Lower leg skin (tissue), 4 donors: ENCODE data around the gene NDE1. TPM values are rescaled to one million over a fixed set of nuclear protein-coding genes. Genes with fewer than 3 reads are reported as not detected.
"Not testable (repeated sequence)": the region's sequence is repeated elsewhere in the genome, so short reads cannot be mapped to it uniquely, and the experiment has no call there.

ENCODE experiments used
- DNase-seq, 2 donors: peaks; one replicate each; pipeline ENCODE4 v3.0.0-alpha.2; 2019; ENCODE audit warnings: low spot score in 2 of 2
- H3K4me3 ChIP-seq: fragments of 200-600 bp; sonication (generic); 2 replicates; pipeline ENCODE4 v1.5.1; 2017; ENCODE audit warnings: mild to moderate bottlenecking, low read depth; ENCODE audit not compliant: poor library complexity, severe bottlenecking
- POLR2A ChIP-seq, 2 donors: fragments of 450-650 bp; IDR thresholded peaks; one replicate each; pipeline ENCODE4 v1.6.1; 2016 to 2017; ENCODE audit warnings: antibody characterized with exemption in 2 of 2, mild to moderate bottlenecking in 1 of 2, moderate library complexity in 1 of 2
- WGBS, 2 donors: methylation state at CpG; one replicate each; pipeline ENCODE4 v1.1.5; 2018; 5-methylcytosine and 5-hydroxymethylcytosine counted together
- intact Hi-C: fragments of 100-400 bp; cut with DNase I; formaldehyde crosslinking; loops from one replicate; pipeline ENCODE4 v1.15.0; 2023; ENCODE audit warnings: low total_unique reads
- total RNA-seq, 4 donors: library from RNA; depleted of rRNA; stranded (reverse); fragments of >200 nt; gene quantifications; one replicate each; pipeline ENCODE4 v1.1.0, GENCODE V29; 2016
- TF ChIP-seq, protein P1 (sequence below), 3 donors: fragments of 450-650 bp; IDR thresholded peaks; one replicate each; pipeline ENCODE4 v1.5.1; 2016; ENCODE audit warnings: antibody characterized with exemption in 3 of 3, mild to moderate bottlenecking in 3 of 3, moderate library complexity in 2 of 3

The NDE1 gene
- total RNA-seq, 4 donors from 2014 or later, result 69.8 to 184 (median 85.1) TPM

DNA sequence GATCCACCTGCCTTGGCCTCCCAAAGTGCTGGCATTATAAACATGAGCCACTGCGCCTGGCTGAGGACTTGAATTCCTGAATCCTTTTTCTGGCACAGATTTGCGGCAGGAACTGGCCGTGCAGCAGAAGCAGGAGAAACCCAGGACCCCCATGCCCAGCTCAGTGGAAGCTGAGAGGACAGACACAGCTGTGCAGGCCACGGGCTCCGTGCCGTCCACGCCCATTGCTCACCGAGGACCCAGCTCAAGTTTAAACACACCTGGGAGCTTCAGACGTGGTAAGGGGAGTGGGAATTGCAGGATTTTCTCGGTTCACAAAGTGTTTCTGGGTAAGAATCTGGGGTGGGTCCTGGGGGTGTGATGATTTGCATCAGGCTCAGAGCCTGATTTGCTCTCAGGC, 41.0 kb downstream of the NDE1 start:
- WGBS, 2 donors, result 88 to 96% methylated on average over 8 to 10 of the region's 10 CpGs
- intact Hi-C loops, result no loop called here

DNA sequence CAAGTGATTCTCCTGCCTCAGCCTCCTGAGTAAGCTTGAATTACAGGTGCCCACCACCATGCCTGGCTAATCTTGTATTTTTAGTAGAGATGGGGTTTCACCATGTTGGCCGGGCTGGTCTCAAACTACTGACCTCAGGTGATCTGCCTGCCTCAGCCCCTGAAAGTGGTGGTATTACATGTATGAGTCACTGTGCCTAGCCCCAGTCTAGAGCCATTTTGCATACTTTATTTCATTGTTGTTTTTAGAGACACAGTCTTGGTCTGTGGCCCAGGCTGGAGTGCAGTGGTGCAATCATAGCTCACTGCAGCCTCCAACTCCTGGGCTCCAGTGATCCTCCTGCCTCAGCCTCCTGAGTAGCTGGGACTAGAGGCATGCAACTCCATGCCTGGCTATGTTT, 42.5 kb downstream of the NDE1 start:
- intact Hi-C loops, DNase-seq, H3K4me3 ChIP-seq: not testable (repeated sequence)
- 100% methylated on average over 1 of the region's 1 CpG for WGBS, 2 donors

More for the DNA sequence above, 41.0 kb downstream of the NDE1 start:
- TF ChIP-seq, protein P1, sequence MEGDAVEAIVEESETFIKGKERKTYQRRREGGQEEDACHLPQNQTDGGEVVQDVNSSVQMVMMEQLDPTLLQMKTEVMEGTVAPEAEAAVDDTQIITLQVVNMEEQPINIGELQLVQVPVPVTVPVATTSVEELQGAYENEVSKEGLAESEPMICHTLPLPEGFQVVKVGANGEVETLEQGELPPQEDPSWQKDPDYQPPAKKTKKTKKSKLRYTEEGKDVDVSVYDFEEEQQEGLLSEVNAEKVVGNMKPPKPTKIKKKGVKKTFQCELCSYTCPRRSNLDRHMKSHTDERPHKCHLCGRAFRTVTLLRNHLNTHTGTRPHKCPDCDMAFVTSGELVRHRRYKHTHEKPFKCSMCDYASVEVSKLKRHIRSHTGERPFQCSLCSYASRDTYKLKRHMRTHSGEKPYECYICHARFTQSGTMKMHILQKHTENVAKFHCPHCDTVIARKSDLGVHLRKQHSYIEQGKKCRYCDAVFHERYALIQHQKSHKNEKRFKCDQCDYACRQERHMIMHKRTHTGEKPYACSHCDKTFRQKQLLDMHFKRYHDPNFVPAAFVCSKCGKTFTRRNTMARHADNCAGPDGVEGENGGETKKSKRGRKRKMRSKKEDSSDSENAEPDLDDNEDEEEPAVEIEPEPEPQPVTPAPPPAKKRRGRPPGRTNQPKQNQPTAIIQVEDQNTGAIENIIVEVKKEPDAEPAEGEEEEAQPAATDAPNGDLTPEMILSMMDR (IDR thresholded peaks at IDR 0.05), result no peak
- no peak for TF ChIP-seq POLR2A (IDR thresholded peaks at IDR 0.05)
- DNase-seq, result no peak
- no peak overlapping the region for H3K4me3 ChIP-seq

DNA sequence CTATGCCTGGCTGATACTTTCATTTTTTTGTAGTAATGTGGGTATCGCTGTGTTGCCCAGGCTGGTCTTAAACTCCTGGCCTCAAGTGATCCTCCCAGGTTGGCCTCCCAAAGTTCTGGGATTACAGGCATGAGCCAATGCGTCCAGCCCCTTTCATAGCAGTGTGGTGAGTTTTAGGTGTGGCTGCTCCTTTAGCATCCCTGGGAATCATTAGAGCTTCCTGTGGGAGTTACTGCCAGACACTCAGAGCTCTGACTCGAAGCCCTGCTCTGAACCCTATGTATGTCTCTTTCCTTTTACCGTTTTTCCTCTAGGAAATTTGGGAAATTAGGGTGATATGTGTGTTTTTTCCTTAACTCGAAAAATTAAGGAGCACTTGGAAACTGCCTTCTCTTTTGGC, 44.5 kb downstream of the NDE1 start:
- WGBS, 2 donors, result 86 to 89% methylated on average over 5 of the region's 5 CpGs

DNA sequence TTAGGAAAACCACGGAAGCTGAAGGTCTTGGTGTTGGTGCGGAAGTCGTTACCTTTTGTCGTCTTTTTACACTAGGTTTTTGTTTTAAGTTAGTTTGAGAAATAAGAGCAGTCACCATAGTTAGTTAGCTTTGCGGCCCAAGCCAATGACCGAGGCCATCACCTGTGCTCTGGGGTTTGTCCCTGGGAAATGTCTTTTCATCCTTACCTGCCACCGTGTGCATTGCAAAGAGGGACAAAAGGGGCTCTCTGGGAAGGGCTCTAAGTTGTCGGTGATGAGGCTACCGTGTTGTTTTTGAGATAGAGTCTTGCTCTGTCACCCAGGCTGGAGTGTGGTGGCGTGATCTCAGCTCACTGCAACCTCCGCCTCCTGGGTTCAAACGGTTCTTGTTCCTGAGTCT, 49.8 kb downstream of the NDE1 start:
- DNase-seq, result no peak
- 96% methylated on average over 12 of the region's 12 CpGs for WGBS, 2 donors
- no peak overlapping the region for H3K4me3 ChIP-seq
- TF ChIP-seq, protein P1 (IDR thresholded peaks at IDR 0.05), result no peak
- TF ChIP-seq POLR2A (IDR thresholded peaks at IDR 0.05), result no peak
- intact Hi-C loops, result loop anchor here (5.0 kb wide), 1 partner anchor 78 kb away; no protein-coding TSS in a partner anchor

More for the DNA sequence above, 44.5 kb downstream of the NDE1 start:
- no peak for DNase-seq
- intact Hi-C loops, result no loop called here
- TF ChIP-seq POLR2A (IDR thresholded peaks at IDR 0.05), result no peak
- TF ChIP-seq, protein P1 (IDR thresholded peaks at IDR 0.05), result no peak
- no peak overlapping the region for H3K4me3 ChIP-seq

DNA sequence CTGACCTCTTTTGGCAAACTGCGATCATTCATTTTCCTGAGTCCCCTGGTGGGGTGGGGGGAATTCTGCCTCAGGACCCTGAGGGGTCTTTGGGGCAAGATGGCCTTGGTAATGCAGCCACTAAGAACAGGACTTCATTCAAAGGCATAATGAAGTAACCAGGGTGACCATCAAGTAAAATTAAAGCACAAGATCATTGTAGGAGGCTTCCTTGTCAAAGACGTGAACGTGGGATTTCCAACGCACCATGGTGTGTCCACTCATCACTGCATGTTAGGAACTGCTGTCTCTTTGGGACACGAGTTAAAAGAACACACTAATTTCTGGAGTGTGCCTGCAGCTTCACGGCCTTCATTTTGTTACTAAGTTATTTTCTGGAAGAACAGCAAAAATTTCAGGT, 51.3 kb downstream of the NDE1 start:
- H3K4me3 ChIP-seq, result no peak overlapping the region
- no peak for TF ChIP-seq POLR2A (IDR thresholded peaks at IDR 0.05)
- TF ChIP-seq, protein P1 (IDR thresholded peaks at IDR 0.05), result no peak
- DNase-seq, result no peak
- 83 to 86% methylated on average over 6 of the region's 6 CpGs for WGBS, 2 donors
- intact Hi-C loops, result loop anchor here (5.0 kb wide), 1 partner anchor 79 kb away; no protein-coding TSS in a partner anchor

DNA sequence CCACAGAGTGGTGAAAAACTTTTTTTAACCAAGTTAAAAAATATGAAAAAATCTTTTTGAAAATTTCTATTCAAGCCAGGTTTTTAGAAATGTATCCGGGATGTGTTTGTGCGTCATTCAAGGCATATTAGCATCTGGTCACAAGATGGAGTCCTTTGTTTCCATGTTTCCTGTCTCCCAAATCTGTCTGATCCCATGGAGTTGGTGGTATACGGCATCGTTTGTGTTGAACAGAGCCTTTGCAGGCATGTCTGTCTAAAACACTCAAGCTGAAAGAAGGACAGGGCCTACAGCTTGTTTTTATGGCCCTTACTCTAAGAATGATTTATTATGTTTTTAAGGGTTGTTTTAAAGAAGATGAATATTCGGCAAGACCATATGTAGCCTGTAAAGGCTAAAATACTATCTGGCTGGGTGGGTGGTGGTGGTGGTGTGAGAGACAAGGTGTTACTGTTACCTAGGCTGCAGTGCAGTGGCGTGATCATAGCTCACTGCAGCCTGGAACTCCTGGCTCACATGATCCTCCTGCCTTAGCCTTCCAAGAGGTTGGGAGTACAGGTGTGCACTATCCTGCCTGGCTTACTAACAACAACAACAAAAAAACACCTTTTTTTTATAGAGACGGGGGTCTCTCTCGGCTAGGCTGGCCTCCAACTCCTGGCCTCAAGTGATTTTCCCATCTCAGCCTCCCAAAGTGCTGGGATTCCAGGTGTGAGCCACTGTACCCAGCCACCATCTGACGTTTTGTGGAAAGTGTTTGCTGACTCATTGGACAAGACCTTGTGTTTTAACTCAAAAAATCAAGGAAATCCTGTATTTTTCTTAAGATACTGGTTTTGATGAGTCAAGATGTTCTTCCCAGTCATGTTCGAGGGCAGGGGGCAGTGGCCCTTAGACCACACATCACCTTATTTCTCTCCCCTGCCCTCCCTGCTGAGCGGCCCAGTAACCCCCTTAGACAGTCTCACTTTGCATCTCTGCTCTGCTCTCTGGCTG, 52.2 kb downstream of the NDE1 start:
- 77 to 78% methylated on average over 11 of the region's 11 CpGs for WGBS, 2 donors

More for the DNA sequence above, 52.2 kb downstream of the NDE1 start:
- intact Hi-C loops, result loop anchor here (5.0 kb wide), 1 partner anchor 80 kb away; no protein-coding TSS in a partner anchor
- no peak for DNase-seq
- H3K4me3 ChIP-seq, result no peak overlapping the region
- TF ChIP-seq POLR2A (IDR thresholded peaks at IDR 0.05), result no peak
- TF ChIP-seq, protein P1 (IDR thresholded peaks at IDR 0.05), result no peak
